Sigmoid colon (tissue), 7 donors: ENCODE data around the gene CAPN5. TPM values are rescaled to one million over a fixed set of nuclear protein-coding genes. Genes with fewer than 3 reads are reported as not detected.

Experiments used
- DNase-seq: peaks from one replicate; pipeline ENCODE4 v3.0.0-alpha.2; 2019
- H3K27ac ChIP-seq, 4 donors: fragments of 200-600 bp; sonication (generic); one replicate each; pipeline ENCODE4 v1.5.1; 2016 to 2019; ENCODE audit warnings: mild to moderate bottlenecking in 1 of 4
- H3K27me3 ChIP-seq, 3 donors: fragments of 200-600 bp; sonication (generic); one replicate each; pipeline ENCODE4 v1.5.1; 2019; ENCODE audit warnings: mild to moderate bottlenecking in 1 of 3
- H3K36me3 ChIP-seq, 4 donors: fragments of 200-600 bp; sonication (generic); one replicate each; pipeline ENCODE4 v1.5.1; 2016 to 2019
- H3K4me1 ChIP-seq, 4 donors: fragments of 200-600 bp; sonication (generic); one replicate each; pipeline ENCODE4 v1.5.1; 2017 to 2019
- H3K4me3 ChIP-seq, 4 donors: fragments of 200-600 bp; sonication (generic); one replicate each; pipeline ENCODE4 v1.5.1; 2017 to 2019; ENCODE audit warnings: mild to moderate bottlenecking in 2 of 4, moderate library complexity in 1 of 4
- H3K9me3 ChIP-seq, 4 donors: fragments of 200-600 bp in 3 of 4; sonication (generic) in 3 of 4; one replicate each; pipeline versions ENCODE4 v1.5.1 to v1.6.1; 2013 to 2019
- EP300 ChIP-seq, 4 donors: sonication (generic); formaldehyde crosslinking; IDR thresholded peaks; one replicate each; pipeline ENCODE4 v1.6.1; 2017; ENCODE audit warnings: antibody characterized with exemption in 4 of 4
- POLR2A ChIP-seq, 2 donors: fragments of 450-650 bp; IDR thresholded peaks; one replicate each; pipeline ENCODE4 v1.6.1; 2016; ENCODE audit warnings: antibody characterized with exemption in 2 of 2, mild to moderate bottlenecking in 2 of 2, moderate library complexity in 2 of 2
- POLR2AphosphoS5 ChIP-seq, 4 donors: sonication (generic); formaldehyde crosslinking; IDR thresholded peaks; one replicate each; pipeline ENCODE4 v1.6.1; 2017; ENCODE audit warnings: antibody characterized with exemption in 4 of 4
- WGBS, 2 donors: extraction: QIAGEN DNeasy Blood & Tissue Kit; methylation state at CpG; one replicate each; pipeline ENCODE4 v1.1.7; 2013; 5-methylcytosine and 5-hydroxymethylcytosine counted together
- intact Hi-C: fragments of 100-400 bp; cut with DNase I; formaldehyde crosslinking; loops from one replicate; pipeline ENCODE4 v1.15.1; 2023
- polyA plus RNA-seq, 3 donors: library from polyadenylated mRNA; stranded (reverse); fragments of 200-250 nt; gene quantifications; one replicate each; pipeline ENCODE4 v1.2.3, GENCODE V29; 2013
- total RNA-seq, 4 donors: library from RNA; depleted of rRNA; stranded (reverse); fragments of >200 nt; gene quantifications; one replicate each; pipeline ENCODE4 v1.1.0, GENCODE V29; 2016
- TF ChIP-seq, protein P1 (sequence below), 4 experiments: fragments of 450-650 bp in 3 of 4; fragments of 200-600 bp in 1 of 4; IDR thresholded peaks; one replicate each; pipeline ENCODE4 v1.5.1; 2016 to 2019; ENCODE audit warnings: antibody characterized with exemption in 4 of 4, mild to moderate bottlenecking in 3 of 4, moderate library complexity in 2 of 4
- donor health status: healthy with polysubstance abuse.
- donor health status: Bipolar disorder and iron deficiency.
- donor health status: healthy.

The CAPN5 gene
- total and polyA plus RNA-seq, 7 donors: 4.1 to 110 (median 12.5) TPM

DNA sequence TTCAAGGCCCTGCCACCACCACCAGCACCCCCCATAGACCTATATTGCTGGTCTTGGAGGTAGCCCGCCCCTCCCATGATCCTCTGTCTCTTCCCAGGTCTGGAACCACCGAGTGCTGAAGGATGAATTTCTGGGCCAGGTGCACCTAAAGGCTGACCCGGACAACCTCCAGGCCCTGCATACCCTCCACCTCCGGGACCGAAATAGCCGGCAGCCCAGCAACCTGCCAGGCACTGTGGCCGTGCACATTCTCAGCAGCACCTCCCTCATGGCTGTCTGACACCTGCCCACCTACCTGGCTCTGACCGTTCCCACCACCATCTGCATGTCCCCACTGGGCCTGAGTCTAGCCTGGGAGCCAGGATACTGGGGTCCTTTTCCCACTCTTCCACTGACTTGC, 56.8 kb downstream of the CAPN5 start:
- Histone ChIP-seq H3K27me3 (peaks cover 0 to 14% (median 0%) of the 10 kb centered on the region in 3 donors), H3K4me3 (no peak overlapping the region), H3K27ac (no peak overlapping the region), H3K4me1 (peaks cover 0 to 16% (median 16%) of the 10 kb centered on the region in 4 donors), H3K36me3 (peaks cover 0 to 44% (median 0%) of the 10 kb centered on the region in 4 donors), H3K9me3 (no peaks in the 10 kb centered on the region)
- 88 to 92% methylated on average over 8 of the region's 8 CpGs for WGBS, 2 donors
- DNase-seq: no peak
- TF ChIP-seq POLR2AphosphoS5 (IDR thresholded peaks at IDR 0.05): no peak
- TF ChIP-seq, protein P1, sequence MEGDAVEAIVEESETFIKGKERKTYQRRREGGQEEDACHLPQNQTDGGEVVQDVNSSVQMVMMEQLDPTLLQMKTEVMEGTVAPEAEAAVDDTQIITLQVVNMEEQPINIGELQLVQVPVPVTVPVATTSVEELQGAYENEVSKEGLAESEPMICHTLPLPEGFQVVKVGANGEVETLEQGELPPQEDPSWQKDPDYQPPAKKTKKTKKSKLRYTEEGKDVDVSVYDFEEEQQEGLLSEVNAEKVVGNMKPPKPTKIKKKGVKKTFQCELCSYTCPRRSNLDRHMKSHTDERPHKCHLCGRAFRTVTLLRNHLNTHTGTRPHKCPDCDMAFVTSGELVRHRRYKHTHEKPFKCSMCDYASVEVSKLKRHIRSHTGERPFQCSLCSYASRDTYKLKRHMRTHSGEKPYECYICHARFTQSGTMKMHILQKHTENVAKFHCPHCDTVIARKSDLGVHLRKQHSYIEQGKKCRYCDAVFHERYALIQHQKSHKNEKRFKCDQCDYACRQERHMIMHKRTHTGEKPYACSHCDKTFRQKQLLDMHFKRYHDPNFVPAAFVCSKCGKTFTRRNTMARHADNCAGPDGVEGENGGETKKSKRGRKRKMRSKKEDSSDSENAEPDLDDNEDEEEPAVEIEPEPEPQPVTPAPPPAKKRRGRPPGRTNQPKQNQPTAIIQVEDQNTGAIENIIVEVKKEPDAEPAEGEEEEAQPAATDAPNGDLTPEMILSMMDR (IDR thresholded peaks at IDR 0.05): no peak
- no peak for TF ChIP-seq EP300 (IDR thresholded peaks at IDR 0.05)
- TF ChIP-seq POLR2A (IDR thresholded peaks at IDR 0.05): no peak
- intact Hi-C loops: no loop called here

DNA sequence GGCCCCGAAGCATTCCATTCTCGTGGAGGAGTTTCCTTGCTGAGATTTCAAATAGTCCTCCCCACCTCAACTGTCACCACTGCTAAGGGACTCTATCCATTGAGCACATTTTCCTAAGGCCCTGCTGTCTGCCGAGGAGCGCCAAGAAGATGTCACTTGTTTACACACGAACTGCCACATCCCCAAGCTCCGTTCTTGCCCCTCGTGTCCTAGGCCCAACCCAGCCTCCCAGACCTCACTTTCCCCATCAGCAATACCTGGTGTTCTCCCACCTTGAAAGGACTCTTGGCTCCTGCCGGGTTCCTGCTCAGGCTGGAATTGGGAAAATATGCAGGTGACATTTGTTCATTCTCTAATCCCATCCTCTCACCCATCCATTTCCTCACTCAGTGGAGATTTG, 57.3 kb downstream of the CAPN5 start:
- H3K36me3 ChIP-seq: peaks cover 0 to 39% (median 0%) of the 10 kb centered on the region in 4 donors
- H3K27ac ChIP-seq: no peak overlapping the region
- no peaks in the 10 kb centered on the region for H3K9me3 ChIP-seq
- peaks cover 0 to 14% (median 0%) of the 10 kb centered on the region in 3 donors for H3K27me3 ChIP-seq
- H3K4me3 ChIP-seq: no peak overlapping the region
- intact Hi-C loops: no loop called here
- peaks cover 0 to 16% (median 16%) of the 10 kb centered on the region in 4 donors for H3K4me1 ChIP-seq
- TF ChIP-seq POLR2AphosphoS5 (IDR thresholded peaks at IDR 0.05) (no peak), POLR2A (IDR thresholded peaks at IDR 0.05) (no peak), EP300 (IDR thresholded peaks at IDR 0.05) (no peak)
- TF ChIP-seq, protein P1 (IDR thresholded peaks at IDR 0.05): no peak
- 79 to 87% methylated on average over 8 of the region's 8 CpGs for WGBS, 2 donors
- DNase-seq: no peak

DNA sequence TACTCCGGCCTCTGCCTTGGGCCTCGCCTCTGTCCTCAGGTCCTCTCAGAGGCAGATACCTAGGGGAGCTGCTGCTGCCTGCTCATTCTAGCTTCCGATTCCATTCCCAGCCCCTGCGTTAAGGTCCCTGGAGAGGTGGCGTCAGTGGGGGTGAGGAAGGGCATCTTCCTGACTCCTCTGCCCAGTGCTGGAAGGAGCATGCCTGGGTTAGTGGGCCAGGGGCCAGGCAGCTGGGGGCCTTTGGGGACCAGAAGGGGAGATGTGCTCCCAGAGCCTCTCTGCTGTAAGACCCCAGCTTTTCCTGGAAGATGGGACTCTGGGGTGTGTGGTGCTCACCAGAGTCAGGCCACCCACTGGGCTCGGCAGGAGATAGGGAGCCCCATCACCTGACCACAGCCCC, 57.7 kb downstream of the CAPN5 start:
- 91 to 94% methylated on average over 6 of the region's 6 CpGs for WGBS, 2 donors
- Histone ChIP-seq H3K9me3 (no peaks in the 10 kb centered on the region), H3K36me3 (peaks cover 0 to 35% (median 0%) of the 10 kb centered on the region in 4 donors), H3K27me3 (peaks cover 0 to 14% (median 0%) of the 10 kb centered on the region in 3 donors), H3K27ac (no peak overlapping the region), H3K4me1 (peaks cover 0 to 16% (median 16%) of the 10 kb centered on the region in 4 donors), H3K4me3 (no peak overlapping the region)
- TF ChIP-seq POLR2AphosphoS5 (IDR thresholded peaks at IDR 0.05): no peak
- TF ChIP-seq, protein P1 (IDR thresholded peaks at IDR 0.05): no peak
- no peak for TF ChIP-seq EP300 (IDR thresholded peaks at IDR 0.05)
- no peak for TF ChIP-seq POLR2A (IDR thresholded peaks at IDR 0.05)
- DNase-seq: no peak
- intact Hi-C loops: no loop called here

DNA sequence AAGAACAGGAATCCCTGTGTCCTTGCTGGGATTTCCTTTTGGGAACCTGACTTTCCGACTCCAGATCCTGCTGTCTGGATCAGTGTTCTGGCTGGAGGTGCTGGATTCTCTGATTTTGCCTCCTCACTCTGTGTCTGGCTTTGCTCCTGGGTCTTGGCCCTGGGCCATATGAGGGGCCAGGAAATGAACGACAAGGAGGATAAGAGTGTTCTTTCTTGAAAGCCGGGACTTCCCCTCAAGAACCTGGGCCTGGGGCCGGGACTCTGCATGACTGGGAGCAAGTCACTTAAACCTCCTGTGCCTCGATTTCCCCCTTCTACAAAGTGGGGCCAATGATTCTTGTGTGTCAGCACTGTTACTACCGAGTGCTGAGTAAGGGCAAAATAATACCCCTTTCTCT, 58.4 kb downstream of the CAPN5 start:
- intact Hi-C loops: no loop called here
- Histone ChIP-seq H3K4me1 (peaks cover 0 to 16% (median 16%) of the 10 kb centered on the region in 4 donors), H3K36me3 (peaks cover 0 to 29% (median 0%) of the 10 kb centered on the region in 4 donors), H3K27ac (no peak overlapping the region), H3K4me3 (no peak overlapping the region), H3K27me3 (peaks cover 0 to 14% (median 0%) of the 10 kb centered on the region in 3 donors), H3K9me3 (no peaks in the 10 kb centered on the region)
- WGBS, 2 donors: 56 to 71% methylated on average over 6 of the region's 6 CpGs
- no peak for TF ChIP-seq EP300 (IDR thresholded peaks at IDR 0.05)
- no peak for TF ChIP-seq POLR2A (IDR thresholded peaks at IDR 0.05)
- TF ChIP-seq POLR2AphosphoS5 (IDR thresholded peaks at IDR 0.05): no peak
- TF ChIP-seq, protein P1 (IDR thresholded peaks at IDR 0.05): no peak
- no peak for DNase-seq

DNA sequence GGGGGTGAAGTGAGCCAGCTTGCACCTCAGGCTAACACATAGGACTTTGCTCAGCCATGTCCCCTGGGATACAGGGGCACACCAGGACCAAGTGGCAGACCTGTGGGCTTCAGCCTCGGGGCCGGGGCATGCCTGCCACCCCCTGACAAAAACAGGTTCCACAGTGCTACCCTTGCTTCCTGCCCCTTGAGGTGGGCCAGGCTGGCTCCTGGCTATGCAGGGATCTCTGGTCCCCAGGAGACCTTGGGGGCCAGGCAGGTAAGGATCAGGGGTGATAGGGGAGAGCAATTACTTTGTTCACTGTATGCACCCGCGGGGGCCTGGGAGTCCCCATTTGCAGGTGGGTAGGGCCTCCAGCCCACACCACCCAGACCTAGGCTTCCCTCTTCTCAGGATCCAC, 58.9 kb downstream of the CAPN5 start:
- TF ChIP-seq POLR2AphosphoS5 (IDR thresholded peaks at IDR 0.05) (no peak), EP300 (IDR thresholded peaks at IDR 0.05) (no peak), POLR2A (IDR thresholded peaks at IDR 0.05) (no peak)
- TF ChIP-seq, protein P1 (IDR thresholded peaks at IDR 0.05): no peak
- peaks cover 0 to 17% (median 16%) of the 10 kb centered on the region in 4 donors for H3K4me1 ChIP-seq
- H3K9me3 ChIP-seq: no peaks in the 10 kb centered on the region
- peaks cover 0 to 14% (median 0%) of the 10 kb centered on the region in 3 donors for H3K27me3 ChIP-seq
- DNase-seq: no peak
- intact Hi-C loops: loop anchor here (2.0 kb wide), 2 partner anchors 63 to 423 kb away; no protein-coding TSS in a partner anchor
- 81 to 91% methylated on average over 4 of the region's 4 CpGs for WGBS, 2 donors
- H3K36me3 ChIP-seq: peaks cover 0 to 24% (median 0%) of the 10 kb centered on the region in 4 donors
- no peak overlapping the region for H3K4me3 ChIP-seq
- no peak overlapping the region for H3K27ac ChIP-seq
